DMS 273 treated with DMSO at 0.1 percent for 48 hours (cell line): ENCODE data around the gene FKBP7.
"Not testable (repeated sequence)": the region's sequence is repeated elsewhere in the genome, so short reads cannot be mapped to it uniquely, and the experiment has no call there.

Experiments
- DNase-seq: peaks from one replicate; lab custom pipeline; 2025; lab: John Stamatoyannopoulos, UW

FKBP7 gene

DNA sequence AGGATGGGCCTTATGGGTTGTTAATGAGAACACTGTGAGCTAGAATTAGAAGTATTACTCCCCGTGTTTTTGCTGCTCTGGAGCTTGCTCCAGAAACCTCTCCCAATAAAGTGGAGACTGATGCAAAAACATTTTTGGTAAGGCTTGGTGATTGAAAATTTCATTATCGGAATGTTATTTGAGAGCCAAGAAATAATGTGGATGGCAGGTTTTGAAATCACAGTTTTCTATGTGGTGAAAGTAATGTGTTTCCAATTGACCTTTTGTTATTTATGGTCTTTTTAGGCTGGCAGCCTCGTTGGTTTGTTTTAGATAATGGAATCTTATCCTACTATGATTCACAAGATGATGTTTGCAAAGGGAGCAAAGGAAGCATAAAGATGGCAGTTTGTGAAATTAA, 7.0 kb upstream of the FKBP7 start:
- DNase-seq: no peak

DNA sequence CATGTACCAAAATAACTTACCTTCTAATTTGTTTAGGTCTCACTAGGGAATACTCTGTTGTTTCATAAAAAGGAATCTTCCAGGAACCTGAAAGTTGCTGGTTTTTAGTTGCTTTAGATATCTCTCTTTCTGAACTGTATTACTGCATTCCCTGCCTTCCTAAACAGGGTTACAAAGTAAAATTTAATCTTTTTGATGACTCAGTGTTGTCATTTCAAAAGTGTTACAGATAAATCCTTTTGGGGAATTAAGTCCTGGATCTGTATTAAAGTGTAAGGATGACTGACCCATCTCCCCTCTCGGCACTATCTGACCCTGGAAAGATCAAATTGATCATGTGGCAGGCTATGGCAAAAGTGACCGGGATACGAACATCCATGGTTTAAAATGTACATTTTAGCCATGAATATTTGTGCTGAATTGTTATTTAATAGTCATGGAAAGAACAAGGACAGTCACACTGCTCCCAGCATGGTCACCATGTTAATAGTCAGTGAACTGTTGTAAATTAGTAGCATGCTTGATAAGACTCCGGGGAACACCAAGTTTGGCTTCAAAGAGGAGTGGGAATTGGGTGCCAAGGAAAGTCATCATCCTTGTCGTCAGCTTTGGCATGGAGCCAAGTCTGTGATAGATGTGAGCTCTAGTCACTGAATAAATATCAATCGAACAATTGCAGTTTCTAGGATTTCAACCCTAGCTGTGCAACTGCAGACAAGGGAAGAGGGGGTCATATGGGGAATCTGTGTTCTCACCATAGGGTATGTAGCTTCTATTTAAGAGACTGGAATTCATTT, 6.0 kb upstream of the FKBP7 start:
- DNase-seq: no peak

DNA sequence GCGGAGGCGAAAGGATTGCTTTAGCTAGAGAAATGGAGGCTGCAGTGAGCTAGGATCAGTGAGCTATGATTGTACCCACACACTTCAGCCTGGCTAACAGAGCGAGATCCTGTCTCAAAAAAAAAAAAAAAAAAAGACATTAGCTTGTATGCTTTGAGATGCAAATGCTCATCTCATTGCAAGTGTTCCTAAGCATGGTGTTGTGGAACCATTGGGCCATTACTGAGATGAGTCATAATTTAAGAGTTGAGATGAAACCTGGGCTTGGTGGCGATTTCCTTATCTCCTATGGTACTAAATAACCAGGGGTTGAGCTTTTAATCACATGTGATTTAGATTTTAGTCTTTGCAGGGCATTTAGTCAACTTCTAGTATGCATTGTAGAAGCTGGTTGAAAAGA, 4.0 kb upstream of the FKBP7 start:
- DNase-seq: no peak

DNA sequence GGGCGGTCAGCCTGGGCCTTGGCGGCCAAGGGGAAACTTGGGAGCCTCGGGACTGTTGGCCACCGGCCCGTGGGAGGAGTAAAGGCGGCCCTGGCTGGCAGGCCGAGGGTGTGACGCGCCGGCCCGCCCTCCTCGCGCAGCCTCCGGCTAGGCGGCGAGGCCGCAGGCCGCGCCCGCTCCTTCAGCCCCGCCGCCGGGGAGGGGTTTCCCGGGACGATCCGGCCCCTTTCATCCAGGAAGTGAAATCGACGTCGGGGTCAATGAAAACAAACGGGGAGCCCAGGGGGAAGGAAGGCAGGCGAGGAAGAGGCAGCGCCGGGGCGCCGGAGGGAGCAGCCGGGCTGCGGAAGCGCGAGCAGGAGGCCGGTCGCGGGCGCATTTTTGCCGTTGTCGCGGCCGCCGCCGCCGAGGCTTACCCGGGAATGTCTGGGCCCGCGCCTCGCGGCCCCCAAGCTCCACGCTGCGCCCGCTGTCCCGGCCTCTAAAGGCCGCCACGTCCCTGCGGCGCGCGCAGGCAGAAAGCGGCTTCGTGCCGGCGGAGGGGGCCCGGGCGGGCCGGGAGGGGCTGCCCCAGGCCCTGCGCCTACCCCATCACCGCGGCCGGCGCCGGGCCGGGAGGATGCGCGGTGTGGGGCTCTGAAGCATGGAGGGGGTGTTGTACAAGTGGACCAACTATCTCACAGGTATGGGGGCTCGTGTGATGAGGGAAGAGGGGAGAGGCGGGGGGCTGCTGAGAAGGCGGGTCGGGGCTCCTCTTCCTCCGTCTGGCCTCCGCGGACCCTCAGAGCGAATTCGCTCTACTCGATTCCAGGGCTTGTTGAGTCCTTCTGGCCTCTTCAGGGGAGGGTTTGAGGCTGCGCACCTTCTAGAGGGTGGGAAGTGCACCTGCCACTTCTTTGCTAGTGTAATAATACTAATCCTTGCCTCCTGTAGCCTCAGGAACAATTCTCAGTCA, 2.1 kb upstream of the FKBP7 start, which contains the start of gene PLEKHA3:
Gene PLEKHA3, plus strand, starts transcription at position 231 of the 955 bp plus-strand sequence. Its CDS starts 413 bp downstream, at position 644.
- peak; percentile 77 for DNase-seq

DNA sequence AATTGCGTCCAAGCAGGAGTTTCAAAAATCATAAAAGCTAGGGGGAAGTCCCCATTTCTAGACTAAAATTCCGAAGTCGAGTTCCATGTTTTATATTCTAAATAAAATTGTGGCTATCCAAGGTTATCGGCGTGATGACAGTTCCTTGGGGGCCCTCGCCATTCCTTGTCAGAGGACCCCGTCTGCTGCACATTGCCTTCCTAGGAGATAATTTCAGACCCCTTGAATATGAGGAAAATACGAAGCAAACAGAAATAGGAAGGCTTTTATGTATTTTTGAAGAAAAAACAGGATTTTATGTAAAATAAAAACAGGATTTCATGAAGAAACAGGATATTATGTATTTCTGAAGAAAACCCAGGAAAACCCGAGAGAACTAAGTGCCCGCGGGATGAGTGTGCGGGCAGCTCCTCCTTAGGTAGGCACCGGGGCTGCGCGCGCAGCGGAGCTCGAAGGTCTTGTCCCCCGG, 1.4 kb upstream of the FKBP7 start:
- no peak for DNase-seq

DNA sequence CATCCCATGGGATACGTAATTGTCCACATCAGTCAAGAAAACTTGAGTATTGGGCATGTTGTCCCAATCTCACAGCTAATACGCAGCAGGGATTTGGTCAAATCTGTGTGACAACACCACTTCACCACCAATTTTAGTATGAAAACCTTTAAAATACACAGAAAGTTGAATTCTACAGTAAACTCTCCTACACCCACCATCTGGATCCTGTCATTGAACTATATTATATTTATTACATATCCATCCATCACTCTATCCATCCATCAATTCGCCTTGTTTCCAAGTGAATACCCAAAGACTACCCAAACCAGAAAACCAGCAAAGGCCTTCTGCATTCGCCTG, 846 bp upstream of the FKBP7 start:
- DNase-seq: no peak

DNA sequence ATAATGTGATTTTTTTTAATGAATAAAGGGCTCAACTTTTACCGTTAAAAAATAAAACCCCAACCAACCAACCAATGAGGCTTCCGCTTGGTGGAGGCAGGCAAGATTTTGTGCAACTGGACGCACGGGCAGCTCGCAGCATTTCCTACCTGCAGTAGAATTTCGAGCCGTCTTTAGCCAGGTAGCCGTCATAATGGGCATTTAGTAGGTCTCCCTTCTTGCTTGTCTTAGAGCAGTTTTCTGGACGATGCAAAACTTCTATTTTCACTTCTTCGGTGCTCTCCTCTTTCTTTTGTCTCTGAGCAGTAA, 316 bp downstream of the FKBP7 start:
- no peak for DNase-seq

DNA sequence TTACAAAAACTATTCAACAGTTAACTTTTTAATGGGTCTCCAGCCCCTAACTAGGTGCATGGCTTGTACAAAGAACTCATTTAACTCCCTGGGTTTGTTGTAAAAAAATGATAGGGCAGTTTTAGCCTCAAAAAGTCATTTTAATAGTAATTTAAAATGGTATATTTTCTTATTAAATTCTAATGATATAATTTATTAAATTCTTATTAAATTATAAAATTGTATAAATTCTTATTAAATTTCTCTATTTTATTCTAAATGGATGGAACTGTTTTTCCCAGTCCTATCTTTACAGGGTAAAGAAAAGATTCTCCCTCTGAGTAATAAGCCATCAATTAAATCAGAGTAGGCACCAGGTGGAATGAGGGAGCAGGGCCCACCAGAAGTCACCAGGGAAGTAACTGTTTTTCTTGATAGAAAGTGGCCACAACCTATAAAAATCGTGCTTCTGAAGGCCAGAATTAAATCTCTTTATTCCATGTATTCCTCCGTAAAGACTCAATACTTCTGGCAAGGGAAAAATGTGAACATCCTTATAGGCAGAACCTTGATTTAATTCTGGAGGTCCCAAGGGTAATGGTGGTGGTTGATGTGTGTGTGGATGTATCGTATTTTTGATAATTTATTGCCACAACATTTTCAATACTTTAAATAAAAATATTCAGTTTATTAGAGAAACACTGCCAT, 814 bp downstream of the FKBP7 start:
- DNase-seq: no peak

DNA sequence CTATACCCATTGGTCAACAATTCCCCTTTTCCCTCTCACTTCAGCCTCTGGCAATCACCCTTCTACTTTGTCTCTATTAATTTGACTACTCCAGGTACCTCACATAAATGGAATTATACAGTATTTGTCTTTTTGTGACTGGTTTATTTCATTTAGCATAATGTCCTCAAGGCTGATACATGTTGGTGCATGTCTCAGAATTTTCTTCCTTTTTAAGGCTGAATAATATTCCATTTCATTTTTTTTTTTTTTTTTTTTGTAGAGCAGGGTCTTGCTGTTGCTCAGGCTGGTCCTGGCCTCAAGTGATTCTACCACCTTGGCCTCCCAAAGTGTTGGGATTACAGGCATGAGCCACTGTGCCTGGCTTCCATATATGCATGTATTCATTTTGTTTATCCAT, 1.9 kb downstream of the FKBP7 start:
- DNase-seq: no peak

DNA sequence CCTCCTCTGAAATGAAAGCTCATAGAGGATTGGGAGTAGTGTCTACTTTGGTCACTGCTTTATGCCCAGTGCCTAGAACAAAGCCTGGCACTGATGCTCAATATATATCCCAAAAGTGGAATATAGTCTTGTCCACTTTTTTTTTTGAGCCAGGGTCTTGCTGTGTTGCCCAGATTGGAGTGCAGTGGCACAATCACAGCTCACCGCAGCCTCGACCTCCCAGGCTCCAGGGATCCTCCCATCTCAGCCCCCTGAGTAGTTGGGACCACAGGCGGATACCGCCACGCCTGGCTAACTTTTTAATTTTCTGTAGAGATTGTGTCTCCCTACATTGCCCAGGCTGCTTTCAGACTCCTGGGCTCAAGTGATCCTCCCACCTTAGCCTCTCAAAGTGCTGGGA, 3.8 kb downstream of the FKBP7 start:
- DNase-seq: no peak

DNA sequence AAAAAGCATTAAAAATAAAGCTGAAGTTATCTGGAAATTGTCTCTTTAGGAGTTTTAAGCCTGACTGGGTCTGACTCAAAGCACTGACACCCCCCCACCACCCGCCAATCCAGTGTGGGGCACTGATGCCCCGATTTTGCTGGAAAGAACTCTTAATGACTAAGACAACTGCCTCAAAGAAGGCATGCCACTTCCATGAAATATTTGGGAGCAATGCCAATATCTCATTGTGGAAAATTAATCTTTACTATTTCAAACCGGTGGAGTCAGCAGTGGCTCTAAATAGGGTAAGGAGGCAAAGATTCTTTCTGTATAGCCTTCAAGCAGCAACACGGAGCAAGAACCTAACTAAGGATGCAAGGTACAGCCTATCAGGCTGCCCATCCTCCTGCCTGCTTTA, 4.5 kb downstream of the FKBP7 start:
- DNase-seq: no peak

DNA sequence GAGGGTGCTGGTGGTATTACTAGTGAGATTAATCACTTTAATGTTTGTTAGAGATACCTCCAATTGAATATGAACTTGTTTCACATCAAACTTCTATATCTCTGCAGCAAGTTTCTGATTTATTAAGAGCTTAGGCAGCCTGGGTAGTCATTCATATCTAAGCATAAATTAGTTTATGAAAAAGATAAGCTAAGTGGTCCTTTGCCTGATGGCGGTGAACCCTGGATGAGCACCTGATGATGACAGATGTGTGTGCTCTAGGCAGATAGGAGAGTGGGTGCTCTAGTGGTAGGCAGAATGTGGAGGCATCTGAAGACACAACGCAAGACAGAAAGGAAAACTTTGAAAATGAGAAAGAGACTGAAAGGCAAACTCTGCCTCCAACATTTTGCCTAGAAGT, 5.0 kb downstream of the FKBP7 start:
- DNase-seq: no peak

DNA sequence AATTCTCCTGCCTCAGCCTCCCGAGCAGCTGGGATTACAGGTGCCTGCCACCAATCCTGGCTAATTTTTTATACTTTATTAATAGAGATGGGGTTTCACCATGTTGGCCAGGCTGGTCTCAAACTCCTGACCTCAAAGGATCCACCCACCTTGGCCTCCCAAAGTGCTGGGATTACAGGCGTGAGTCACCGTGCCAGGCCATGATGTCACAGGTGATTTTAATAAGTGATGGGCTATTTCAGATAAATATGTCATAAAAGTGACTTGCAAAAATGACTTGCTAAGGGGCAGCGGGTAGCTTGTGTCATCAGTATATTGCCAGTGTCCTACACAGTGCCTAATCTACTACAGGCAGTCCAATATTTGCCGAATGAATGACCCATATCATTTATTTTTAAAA, 7.1 kb downstream of the FKBP7 start:
- DNase-seq: not testable (repeated sequence)

DNA sequence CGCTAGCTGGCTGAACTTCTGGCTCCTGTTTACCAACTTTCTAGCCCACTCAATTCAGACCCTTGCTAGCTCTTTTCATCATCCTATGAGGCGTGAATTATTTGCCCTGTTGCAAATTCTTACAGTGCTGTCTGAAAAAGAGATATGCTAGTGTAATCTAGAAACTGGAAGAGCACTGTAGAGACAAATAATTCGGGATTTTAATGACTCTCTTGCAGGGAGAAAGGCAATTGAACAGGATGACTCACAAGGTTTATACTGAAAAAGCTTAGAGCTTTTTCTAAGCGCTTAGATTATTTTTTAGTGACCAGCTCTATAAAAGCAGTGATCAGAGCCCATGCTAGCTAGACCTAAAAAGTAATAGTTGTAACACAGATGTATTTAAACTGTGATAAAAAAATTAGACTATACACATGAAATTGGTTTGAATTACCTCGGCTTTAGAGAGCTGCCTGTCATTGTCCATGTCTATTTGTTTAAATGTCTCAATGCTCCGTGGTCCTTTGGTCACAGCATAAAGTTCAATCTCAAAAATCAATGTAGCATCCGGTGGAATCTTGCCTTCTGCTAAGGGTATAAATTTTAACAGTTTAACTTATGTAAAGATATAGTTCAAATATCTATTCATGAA, 9.1 kb downstream of the FKBP7 start:
- DNase-seq: no peak

DNA sequence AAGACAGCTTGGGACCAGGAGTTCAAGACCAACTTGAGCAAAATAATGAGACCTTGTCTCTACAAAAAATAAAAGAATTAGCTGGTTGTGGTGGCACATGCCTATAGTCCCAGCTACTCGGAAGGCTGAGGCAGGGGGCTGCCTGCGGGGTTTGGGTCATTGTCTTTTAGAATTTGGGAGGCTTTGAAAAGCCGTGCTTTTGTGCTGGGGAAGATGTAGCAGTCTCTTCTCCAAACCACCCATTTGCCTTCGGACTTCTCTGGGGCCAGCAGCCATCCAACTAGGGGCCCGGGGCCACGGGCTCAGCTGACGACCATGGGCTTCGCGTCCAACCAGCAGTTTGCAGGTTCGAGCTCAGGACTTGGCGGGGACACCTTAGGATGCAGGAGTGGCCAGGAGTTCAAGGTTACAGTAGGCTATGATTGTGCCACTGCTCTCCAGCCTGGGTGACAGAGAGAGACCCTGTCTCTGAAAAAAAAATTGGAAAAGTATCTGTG, 21.0 kb downstream of the FKBP7 start:
- DNase-seq: no peak

DNA sequence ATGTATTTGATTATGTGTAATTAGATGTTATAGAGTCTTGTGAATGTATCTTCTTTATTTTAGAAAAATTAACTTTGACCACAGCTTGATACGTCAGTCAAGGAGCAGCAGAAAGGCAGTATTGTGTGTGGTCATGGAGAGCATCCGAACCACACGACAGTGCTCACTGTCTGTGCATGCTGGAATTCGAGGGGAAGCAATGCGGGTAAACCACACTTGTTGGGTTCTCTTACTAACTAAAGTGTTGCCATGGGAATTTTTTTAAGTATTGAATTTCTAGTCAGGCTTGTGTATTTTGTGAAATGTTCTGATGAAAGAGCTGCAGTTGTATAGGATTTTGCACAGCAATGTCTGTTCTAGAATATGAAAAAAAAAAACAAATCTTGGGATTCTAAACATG, 22.5 kb downstream of the FKBP7 start:
- no peak for DNase-seq

DNA sequence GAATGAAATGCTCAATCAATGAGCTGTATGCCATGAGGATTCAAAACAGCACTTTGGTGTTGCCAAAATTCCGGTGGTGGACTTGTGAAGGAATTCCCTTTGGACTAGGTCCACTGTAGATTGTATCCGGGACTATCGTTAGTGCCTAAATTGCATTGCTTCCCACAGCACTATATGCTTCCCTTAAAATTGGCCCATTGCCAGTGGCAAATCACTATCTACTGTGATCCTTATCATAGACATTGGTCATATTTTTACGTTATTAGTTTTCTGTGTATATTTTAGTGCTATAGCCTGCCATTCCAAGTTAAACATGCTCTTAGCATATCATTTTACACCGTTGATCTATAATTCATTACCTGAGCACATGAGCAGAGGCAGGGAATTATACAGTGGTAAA, 25.5 kb downstream of the FKBP7 start:
- no peak for DNase-seq

DNA sequence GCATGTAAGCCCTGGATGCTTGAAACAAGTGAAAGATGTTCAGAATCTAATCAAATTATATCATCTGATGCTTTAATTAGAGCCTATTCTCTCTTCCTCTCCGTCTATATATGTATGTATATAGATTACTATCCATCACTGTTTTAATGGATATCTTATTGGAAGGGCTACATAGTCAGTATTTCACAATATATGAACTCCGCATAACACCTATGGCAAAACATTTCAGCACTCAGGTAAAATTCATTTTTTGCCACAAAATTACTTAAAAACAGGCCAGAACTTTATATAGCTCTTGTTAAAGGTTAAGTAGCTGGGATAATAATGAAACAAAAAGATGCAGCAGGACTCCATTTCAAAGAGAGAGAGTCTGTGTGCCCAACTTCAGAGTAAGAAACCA, 26.1 kb downstream of the FKBP7 start:
- DNase-seq: no peak

DNA sequence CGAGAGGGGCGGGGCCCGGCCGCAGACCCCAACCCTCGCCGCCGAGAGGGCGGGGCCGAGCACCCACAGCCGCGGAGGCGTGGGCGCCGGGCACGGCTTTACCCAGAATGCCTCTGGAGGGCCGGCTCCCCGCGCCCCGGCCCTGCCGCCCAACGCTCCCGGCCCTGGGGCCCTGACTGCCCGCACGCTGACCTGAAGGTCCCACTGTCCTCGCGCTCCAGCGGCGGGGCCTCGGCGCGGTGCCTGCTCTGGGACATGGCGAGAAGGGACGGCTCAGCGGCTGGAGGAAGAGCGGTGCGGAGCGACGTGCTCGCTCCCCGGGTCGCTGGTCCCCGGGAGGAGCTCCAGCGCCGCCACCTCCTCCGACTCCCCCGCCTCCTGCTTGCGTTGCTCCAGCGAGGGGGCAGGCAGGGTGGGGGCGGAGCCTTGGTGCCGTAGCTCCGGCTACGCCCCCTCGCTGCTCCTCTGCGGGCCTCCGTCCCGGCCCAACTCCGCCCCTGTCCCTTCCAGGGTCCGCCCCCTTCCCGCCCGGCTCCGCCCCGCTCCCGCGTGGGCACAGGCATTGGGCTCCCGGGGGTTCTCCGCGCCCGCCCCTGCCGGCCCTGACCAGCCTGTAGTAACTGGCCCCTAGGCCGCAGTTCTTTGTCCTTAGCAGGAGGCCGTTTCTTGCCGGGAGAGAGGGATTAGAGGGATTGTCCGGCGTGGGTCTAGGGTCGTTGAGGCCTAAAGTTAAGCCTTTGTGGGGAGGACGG, 27.4 kb downstream of the FKBP7 start, which contains the start of the genes PJVK and PRKRA:
Gene PJVK, plus strand, starts transcription at position 605 of the 752 bp plus-strand sequence. CDS start 2,032 bp downstream, outside the sequence.
Gene PRKRA, minus strand, starts transcription at position 402 of the 752 bp plus-strand sequence. Its CDS starts 145 bp downstream, at position 257.
- DNase-seq: peak; percentile 90

DNA sequence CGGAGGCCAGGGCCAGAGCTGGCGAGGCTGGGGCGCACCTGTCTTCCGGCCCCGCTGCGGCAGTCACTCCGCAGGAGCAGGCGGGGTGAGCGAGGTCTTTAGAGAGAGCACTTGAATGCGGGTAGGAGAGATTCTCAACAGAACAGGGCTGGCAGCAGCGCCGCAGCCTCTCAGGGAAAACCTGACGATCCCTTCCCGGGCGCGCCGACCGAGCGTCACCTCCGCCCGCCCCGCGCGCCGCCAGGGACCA, 28.0 kb downstream of the FKBP7 start:
- DNase-seq: no peak
